ENCODE data around the gene ZNF850.

Gene ZNF850

DNA sequence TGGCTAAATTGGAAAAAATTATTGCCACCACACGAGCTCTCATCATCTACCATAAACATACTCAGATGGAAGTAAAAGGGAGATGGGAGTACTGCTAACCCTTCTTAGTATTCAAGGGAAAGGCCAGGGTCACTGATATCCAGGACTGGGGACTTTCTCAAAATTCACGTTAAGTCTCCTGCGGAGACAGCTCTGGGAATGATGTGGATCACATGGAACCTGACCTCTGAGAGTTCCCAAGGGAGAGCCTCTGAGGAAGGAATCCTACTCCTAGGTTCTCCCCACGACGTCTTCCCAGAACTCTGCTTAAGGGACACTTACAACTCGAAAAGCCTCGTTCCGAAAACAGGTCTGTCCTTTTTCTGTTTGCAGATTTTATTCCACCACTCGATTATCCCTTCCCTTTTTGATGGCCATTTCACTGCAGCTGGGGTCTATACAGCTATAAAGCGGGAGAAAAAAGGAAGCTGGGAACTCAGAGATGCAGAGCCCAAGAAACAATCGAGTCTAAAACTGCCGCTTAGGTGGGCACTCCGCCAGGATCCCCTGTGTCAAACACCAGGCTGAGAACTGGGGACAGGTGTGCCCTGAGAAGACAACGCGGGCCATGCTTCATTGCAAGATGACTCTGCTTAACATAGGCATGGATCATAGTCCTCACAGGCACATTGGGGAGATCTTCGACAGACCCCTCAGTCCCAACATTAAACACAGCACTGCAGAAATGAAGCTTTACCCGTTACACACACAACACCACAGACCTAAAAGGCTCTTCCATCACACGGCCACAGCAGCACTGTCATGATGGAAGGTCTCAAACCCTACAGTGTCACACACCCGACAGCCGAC lies 86.0 kb downstream of the ZNF850 start:
- DNase-seq (ENCODE audit: insufficient read length): no peak

GRCh38 chr19:36685835-36686234 lies 86.8 kb downstream of the ZNF850 start:
- TF ChIP-seq POLR2AphosphoS5 (IDR thresholded peaks at IDR 0.05; ENCODE audit: low read depth, low read length) (no peak), TAF1 (IDR thresholded peaks at IDR 0.05; ENCODE audit: borderline replicate concordance, low read depth, low read length) (no peak), POLR2A (IDR thresholded peaks at IDR 0.05; ENCODE audit: low read depth, low read length) (no peak)
- FAIRE-seq (no peak), DNase-seq (ENCODE audit: insufficient read length) (no peak)

More for the DNA sequence above, 86.0 kb downstream of the ZNF850 start:
- no peak for TF ChIP-seq TAF1 (IDR thresholded peaks at IDR 0.05; ENCODE audit: borderline replicate concordance, low read depth, low read length)
- TF ChIP-seq POLR2AphosphoS5 (IDR thresholded peaks at IDR 0.05; ENCODE audit: low read depth, low read length): no peak
- no peak for TF ChIP-seq POLR2A (IDR thresholded peaks at IDR 0.05; ENCODE audit: low read depth, low read length)
- FAIRE-seq: no peak

GRCh38 chr19:36679455-36679854 lies 93.2 kb downstream of the ZNF850 start:
- FAIRE-seq (no peak), DNase-seq (ENCODE audit: insufficient read length) (no peak)
- TF ChIP-seq TAF1 (IDR thresholded peaks at IDR 0.05; ENCODE audit: borderline replicate concordance, low read depth, low read length): no peak
- no peak for TF ChIP-seq POLR2AphosphoS5 (IDR thresholded peaks at IDR 0.05; ENCODE audit: low read depth, low read length)

DNA sequence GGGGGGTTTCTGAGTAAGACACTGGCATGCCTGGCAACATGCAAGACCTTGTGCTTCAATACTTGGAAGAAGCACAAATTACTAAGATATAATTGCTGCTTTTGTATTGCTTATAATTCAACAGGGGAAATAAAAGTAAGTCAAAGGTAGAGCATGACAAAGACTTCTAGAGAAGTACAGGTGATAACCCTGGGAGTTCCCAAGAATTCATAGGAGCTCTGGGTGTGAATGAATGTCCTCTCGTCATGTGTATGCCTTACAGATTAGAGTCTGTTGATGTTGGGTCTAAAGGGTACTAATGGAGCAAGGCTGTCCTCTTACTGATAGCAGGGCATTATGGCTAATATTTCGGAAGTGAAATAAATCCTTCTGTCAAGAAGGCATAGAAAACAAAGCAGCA lies 98.4 kb downstream of the ZNF850 start:
- FAIRE-seq: no peak
- no peak for DNase-seq (ENCODE audit: insufficient read length)
- TF ChIP-seq POLR2AphosphoS5 (IDR thresholded peaks at IDR 0.05; ENCODE audit: low read depth, low read length) (no peak), TAF1 (IDR thresholded peaks at IDR 0.05; ENCODE audit: borderline replicate concordance, low read depth, low read length) (no peak), POLR2A (IDR thresholded peaks at IDR 0.05; ENCODE audit: low read depth, low read length) (no peak)

DNA sequence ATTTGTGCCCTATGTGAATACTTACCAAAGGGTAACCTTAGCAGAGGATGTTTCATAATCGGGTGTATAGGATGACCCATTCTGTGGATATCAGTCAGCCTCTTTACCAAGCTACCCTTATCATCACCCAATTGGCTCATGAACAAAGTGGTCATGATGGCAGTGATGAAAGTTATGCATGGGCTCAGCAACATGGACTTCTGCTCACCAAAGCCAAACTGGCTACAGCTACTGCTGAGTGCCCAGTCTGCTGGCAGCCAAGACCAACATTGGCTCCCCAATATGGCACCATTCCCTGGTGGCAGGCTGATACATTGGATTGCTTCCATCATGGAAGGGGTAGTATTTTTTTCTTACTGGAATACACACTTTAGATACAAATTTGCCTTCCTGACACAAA lies 100.2 kb downstream of the ZNF850 start:
- TF ChIP-seq TAF1 (IDR thresholded peaks at IDR 0.05; ENCODE audit: borderline replicate concordance, low read depth, low read length) (no peak), POLR2A (IDR thresholded peaks at IDR 0.05; ENCODE audit: low read depth, low read length) (no peak), POLR2AphosphoS5 (IDR thresholded peaks at IDR 0.05; ENCODE audit: low read depth, low read length) (no peak)
- no peak for DNase-seq (ENCODE audit: insufficient read length)
- no peak for FAIRE-seq

GRCh38 chr19:36668646-36669045 lies 104.0 kb downstream of the ZNF850 start:
- FAIRE-seq: no peak
- TF ChIP-seq POLR2A (IDR thresholded peaks at IDR 0.05; ENCODE audit: low read depth, low read length): no peak
- TF ChIP-seq POLR2AphosphoS5 (IDR thresholded peaks at IDR 0.05; ENCODE audit: low read depth, low read length): no peak
- no peak for TF ChIP-seq TAF1 (IDR thresholded peaks at IDR 0.05; ENCODE audit: borderline replicate concordance, low read depth, low read length)
- no peak for DNase-seq (ENCODE audit: insufficient read length)

DNA sequence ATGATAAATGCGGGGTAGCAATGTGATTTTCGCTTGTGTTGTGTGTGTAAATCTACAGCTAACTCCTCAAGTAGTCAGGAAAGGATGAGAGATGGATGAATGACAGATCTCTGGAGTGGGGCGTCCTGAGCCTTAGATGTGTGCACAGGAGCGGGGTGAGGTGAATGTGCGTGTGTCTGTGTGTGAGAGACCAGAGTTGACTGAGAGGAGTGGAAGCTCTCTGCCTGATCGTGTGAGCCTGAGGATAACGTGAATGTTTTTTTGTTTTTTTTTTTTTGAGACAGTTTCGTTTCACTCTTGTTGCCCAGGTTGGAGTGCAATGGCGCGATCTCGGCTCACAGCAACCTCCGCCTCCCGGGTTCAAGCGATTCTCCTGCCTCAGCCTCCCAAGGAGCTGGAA lies 106.8 kb downstream of the ZNF850 start:
- FAIRE-seq: no peak
- DNase-seq (ENCODE audit: insufficient read length): no peak
- TF ChIP-seq TAF1 (IDR thresholded peaks at IDR 0.05; ENCODE audit: borderline replicate concordance, low read depth, low read length) (no peak), POLR2A (IDR thresholded peaks at IDR 0.05; ENCODE audit: low read depth, low read length) (no peak), POLR2AphosphoS5 (IDR thresholded peaks at IDR 0.05; ENCODE audit: low read depth, low read length) (no peak)

All from GM12892 (cell line).